MM.1S (cell line): ENCODE results near the gene ESRRB.

Experiments
- DNase-seq: peaks from one replicate; pipeline ENCODE4 v3.0.0-alpha.2; 2015
- H2AFZ ChIP-seq: fragments of 300-600 bp; sonication (generic); 2 replicates; pipeline ENCODE4 v1.6.0; 2016; ENCODE audit warnings: antibody characterized with exemption, low read length
- H3F3A ChIP-seq: fragments of 300-600 bp; sonication (generic); 2 replicates; pipeline ENCODE4 v1.6.1; 2016; ENCODE audit warnings: mild to moderate bottlenecking, antibody characterized with exemption, low read length, moderate library complexity, mixed read lengths; ENCODE audit not compliant: insufficient read depth
- H3K27ac ChIP-seq: fragments of 300-600 bp; sonication (generic); 2 replicates; pipeline ENCODE4 v1.5.1; 2016; ENCODE audit warnings: mild to moderate bottlenecking, low read length
- H3K27me3 ChIP-seq: fragments of 300-600 bp; sonication (generic); replicated peaks from 2 replicates; pipeline ENCODE4 v1.6.0; 2016; ENCODE audit warnings: low read length; ENCODE audit not compliant: insufficient read depth
- H3K36me3 ChIP-seq: fragments of 300-600 bp; sonication (generic); replicated peaks from 2 replicates; pipeline ENCODE4 v1.6.1; 2016; ENCODE audit warnings: mild to moderate bottlenecking, low read length, mixed read lengths; ENCODE audit not compliant: insufficient read depth
- H3K4me1 ChIP-seq: fragments of 300-600 bp; sonication (generic); 2 replicates; pipeline ENCODE4 v1.6.1; 2016; ENCODE audit warnings: low read length, mixed read lengths
- H3K4me2 ChIP-seq: fragments of 300-600 bp; sonication (generic); 2 replicates; pipeline ENCODE4 v1.6.0; 2016; ENCODE audit warnings: low read depth, low read length
- H3K4me3 ChIP-seq: fragments of 300-600 bp; sonication (generic); 2 replicates; pipeline ENCODE4 v1.5.1; 2016; ENCODE audit warnings: low read length, mixed read lengths
- H3K79me2 ChIP-seq: fragments of 300-600 bp; sonication (generic); 2 replicates; pipeline ENCODE4 v1.6.1; 2016; ENCODE audit warnings: mixed run types, low read length, mixed read lengths
- H3K9ac ChIP-seq: fragments of 300-600 bp; sonication (generic); 2 replicates; pipeline ENCODE4 v1.6.1; 2016; ENCODE audit warnings: low read length, mixed read lengths
- H3K9me2 ChIP-seq: fragments of 300-600 bp; sonication (generic); replicated peaks from 2 replicates; pipeline ENCODE4 v1.6.1; 2016; ENCODE audit warnings: mild to moderate bottlenecking, low read length, mixed read lengths; ENCODE audit not compliant: insufficient read depth
- H3K9me3 ChIP-seq: fragments of 300-600 bp; sonication (generic); replicated peaks from 2 replicates; pipeline ENCODE4 v1.6.1; 2016; ENCODE audit warnings: mild to moderate bottlenecking, low read length, mixed read lengths; ENCODE audit not compliant: insufficient read depth
- H4K20me1 ChIP-seq: fragments of 300-600 bp; sonication (generic); 2 replicates; pipeline ENCODE4 v1.6.1; 2016; ENCODE audit warnings: mild to moderate bottlenecking, low read length, moderate library complexity, mixed read lengths; ENCODE audit not compliant: insufficient read depth
- EZH2 ChIP-seq: fragments of 300-600 bp; sonication (generic); optimal IDR thresholded peaks from 2 replicates; pipeline ENCODE3; 2017; ENCODE audit warnings: low read depth, mild to moderate bottlenecking, antibody characterized with exemption, low read length, mixed read lengths
- EZH2phosphoT487 ChIP-seq: fragments of 300-600 bp; sonication (generic); IDR thresholded peaks from 2 replicates; pipeline ENCODE4 v1.6.1; 2018; ENCODE audit warnings: antibody characterized with exemption, low read length
- TF ChIP-seq, protein P1 (sequence below): fragments of 300-600 bp; sonication (generic); IDR thresholded peaks from 2 replicates; pipeline ENCODE4 v1.5.1; 2016; ENCODE audit warnings: antibody characterized with exemption, low read length, mixed read lengths

ESRRB gene

DNA sequence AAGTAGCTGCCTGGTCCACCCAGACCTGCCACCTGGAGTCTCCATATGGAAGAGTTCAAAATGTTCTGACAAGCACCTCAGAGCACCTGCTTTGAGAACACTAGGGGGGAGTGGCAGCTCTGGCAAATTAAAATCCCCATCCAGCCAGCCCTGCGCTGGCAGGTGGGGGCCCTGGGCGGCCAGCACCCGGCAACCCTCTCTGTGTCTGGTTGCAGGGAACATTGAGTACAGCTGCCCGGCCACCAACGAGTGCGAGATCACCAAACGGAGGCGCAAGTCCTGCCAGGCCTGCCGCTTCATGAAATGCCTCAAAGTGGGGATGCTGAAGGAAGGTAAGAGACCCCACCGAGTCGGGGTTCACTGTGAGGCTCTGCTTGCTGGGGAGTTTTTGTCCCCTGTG, 86.4 kb downstream of the ESRRB start:
- H3K79me2 ChIP-seq: no peaks in the 10 kb centered on the region
- H3K36me3 ChIP-seq: no peaks in the 10 kb centered on the region
- DNase-seq: no peak
- no peak overlapping the region for H3K4me3 ChIP-seq
- no peak overlapping the region for H3K9ac ChIP-seq
- TF ChIP-seq EZH2 (no peak), EZH2phosphoT487 (no peak)
- TF ChIP-seq, protein P1, sequence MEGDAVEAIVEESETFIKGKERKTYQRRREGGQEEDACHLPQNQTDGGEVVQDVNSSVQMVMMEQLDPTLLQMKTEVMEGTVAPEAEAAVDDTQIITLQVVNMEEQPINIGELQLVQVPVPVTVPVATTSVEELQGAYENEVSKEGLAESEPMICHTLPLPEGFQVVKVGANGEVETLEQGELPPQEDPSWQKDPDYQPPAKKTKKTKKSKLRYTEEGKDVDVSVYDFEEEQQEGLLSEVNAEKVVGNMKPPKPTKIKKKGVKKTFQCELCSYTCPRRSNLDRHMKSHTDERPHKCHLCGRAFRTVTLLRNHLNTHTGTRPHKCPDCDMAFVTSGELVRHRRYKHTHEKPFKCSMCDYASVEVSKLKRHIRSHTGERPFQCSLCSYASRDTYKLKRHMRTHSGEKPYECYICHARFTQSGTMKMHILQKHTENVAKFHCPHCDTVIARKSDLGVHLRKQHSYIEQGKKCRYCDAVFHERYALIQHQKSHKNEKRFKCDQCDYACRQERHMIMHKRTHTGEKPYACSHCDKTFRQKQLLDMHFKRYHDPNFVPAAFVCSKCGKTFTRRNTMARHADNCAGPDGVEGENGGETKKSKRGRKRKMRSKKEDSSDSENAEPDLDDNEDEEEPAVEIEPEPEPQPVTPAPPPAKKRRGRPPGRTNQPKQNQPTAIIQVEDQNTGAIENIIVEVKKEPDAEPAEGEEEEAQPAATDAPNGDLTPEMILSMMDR: no peak
- no peaks in the 10 kb centered on the region for H4K20me1 ChIP-seq
- no peak overlapping the region for H3K27ac ChIP-seq
- H3K4me2 ChIP-seq: no peak overlapping the region
- H3K9me2 ChIP-seq: no peaks in the 10 kb centered on the region
- H3K27me3 ChIP-seq: no peaks in the 10 kb centered on the region
- H3K4me1 ChIP-seq: no peaks in the 10 kb centered on the region
- no peaks in the 10 kb centered on the region for H3K9me3 ChIP-seq
- no peak overlapping the region for H2AFZ ChIP-seq
- no peaks in the 10 kb centered on the region for H3F3A ChIP-seq

DNA sequence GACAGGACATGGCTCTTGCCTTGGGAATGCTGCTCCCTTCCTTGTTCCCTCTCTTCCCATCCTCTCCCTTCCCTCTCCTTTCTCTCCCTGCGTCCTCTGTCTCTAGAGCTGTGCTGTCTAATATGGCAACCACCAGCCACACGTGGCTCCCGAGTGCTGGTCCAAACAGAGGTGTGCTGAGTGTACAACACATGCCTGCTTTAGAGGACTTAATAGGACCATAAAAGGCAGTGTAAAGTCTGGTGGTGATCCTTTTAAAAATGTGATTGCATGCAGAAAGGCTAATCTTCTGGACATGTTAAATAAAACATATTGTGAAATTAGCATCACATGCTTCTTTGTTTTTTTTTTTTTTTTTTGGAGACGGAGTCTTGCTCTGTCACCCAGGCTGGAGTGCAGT, 87.2 kb downstream of the ESRRB start:
- Histone ChIP-seq H4K20me1 (no peaks in the 10 kb centered on the region), H3K9me2 (no peaks in the 10 kb centered on the region), H3K4me2 (no peak overlapping the region), H3K27me3 (no peaks in the 10 kb centered on the region), H3F3A (no peaks in the 10 kb centered on the region), H3K79me2 (no peaks in the 10 kb centered on the region), H3K4me3 (no peak overlapping the region), H3K4me1 (no peaks in the 10 kb centered on the region), H3K9me3 (no peaks in the 10 kb centered on the region), H2AFZ (no peak overlapping the region), H3K27ac (no peak overlapping the region), H3K36me3 (no peaks in the 10 kb centered on the region), H3K9ac (no peak overlapping the region)
- TF ChIP-seq EZH2phosphoT487 (no peak), EZH2 (no peak)
- TF ChIP-seq, protein P1: no peak
- DNase-seq: no peak

DNA sequence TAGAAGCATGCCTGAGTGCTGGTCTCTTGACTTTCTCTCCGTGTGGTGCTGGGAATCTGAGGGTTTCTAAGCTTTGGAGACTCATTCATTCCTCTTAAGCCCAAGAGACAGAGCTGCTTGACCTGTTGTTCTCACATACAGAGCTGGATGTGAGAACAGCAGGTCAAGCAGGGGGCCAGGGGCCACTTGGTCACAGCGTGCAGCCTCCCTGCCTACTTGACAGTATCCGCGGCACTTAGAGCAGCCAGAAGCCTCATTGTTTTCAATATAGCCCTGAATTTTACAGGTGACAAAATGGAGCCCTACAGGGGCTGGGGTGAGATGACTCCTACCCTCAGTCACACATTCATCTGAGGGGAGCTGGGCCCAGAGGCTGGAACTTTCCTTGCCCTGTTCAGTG, 88.9 kb downstream of the ESRRB start:
- Histone ChIP-seq H3K36me3 (no peaks in the 10 kb centered on the region), H2AFZ (no peak overlapping the region), H3K4me1 (no peaks in the 10 kb centered on the region), H3F3A (no peaks in the 10 kb centered on the region), H3K9me2 (no peaks in the 10 kb centered on the region), H3K4me2 (no peak overlapping the region), H3K27ac (no peak overlapping the region), H3K9ac (no peak overlapping the region), H3K27me3 (no peaks in the 10 kb centered on the region), H3K9me3 (no peaks in the 10 kb centered on the region), H4K20me1 (no peaks in the 10 kb centered on the region), H3K4me3 (no peak overlapping the region), H3K79me2 (no peaks in the 10 kb centered on the region)
- TF ChIP-seq EZH2 (no peak), EZH2phosphoT487 (no peak)
- TF ChIP-seq, protein P1: no peak
- no peak for DNase-seq
